ENCODE results near the gene ACTG1.

ACTG1 gene

DNA sequence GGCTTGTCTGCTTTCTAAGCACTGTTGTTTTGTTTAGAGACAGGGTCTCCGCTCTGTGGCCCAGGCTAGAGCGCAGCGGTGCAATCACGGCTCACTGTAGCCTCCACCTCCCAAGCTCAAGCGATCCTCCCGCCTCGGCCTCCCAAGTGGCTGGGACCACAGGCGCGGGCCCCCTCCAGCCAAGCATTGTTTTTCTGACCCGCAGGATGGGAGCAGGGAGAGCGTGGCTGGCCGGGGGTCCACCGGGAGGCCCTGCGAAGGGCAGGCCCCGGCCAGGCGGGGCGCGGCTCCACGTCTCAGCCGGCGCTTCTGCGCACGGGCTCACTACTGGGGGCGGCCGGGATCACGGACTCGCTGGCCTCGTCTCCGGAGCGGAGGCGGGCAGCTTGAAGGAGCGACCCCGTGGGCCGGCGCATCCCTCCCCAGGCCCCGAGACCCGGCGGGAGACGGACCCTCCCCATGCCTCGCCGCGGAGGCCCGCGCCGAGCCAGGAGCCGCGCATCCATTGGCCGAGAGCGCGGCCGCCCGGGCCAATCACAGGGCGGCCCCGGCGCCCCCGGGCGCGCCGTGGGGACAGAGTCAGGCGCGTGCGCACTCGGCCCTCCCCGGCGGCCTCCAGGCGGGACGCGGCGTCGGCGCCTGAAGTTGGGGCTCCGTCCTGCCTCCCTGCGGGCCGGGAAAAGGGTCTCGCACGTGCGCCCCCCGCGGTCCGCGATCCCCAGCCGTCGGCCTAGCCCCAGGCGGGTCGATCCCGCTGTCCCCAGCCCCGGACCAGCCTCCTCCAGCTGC, 24.9 kb downstream of the ACTG1 start:
- TF ChIP-seq CTCF (IDR thresholded peaks at IDR 0.05; ENCODE audit: borderline replicate concordance, insufficient read depth, low read depth, low read length): no peak
- peak overlapping the region; percentile 60 for H3K4me3 ChIP-seq (ENCODE audit: low read depth, low read length)

GRCh38 chr17:81487089-81487486, 25.5 kb downstream of the ACTG1 start:
- no peak overlapping the region for H3K4me3 ChIP-seq (ENCODE audit: low read depth, low read length)
- TF ChIP-seq CTCF (IDR thresholded peaks at IDR 0.05; ENCODE audit: borderline replicate concordance, insufficient read depth, low read depth, low read length): no peak

GRCh38 chr17:81486199-81486810, 26.3 kb downstream of the ACTG1 start:
- H3K4me3 ChIP-seq (ENCODE audit: low read depth, low read length): no peak overlapping the region
- no peak for TF ChIP-seq CTCF (IDR thresholded peaks at IDR 0.05; ENCODE audit: borderline replicate concordance, insufficient read depth, low read depth, low read length)

DNA sequence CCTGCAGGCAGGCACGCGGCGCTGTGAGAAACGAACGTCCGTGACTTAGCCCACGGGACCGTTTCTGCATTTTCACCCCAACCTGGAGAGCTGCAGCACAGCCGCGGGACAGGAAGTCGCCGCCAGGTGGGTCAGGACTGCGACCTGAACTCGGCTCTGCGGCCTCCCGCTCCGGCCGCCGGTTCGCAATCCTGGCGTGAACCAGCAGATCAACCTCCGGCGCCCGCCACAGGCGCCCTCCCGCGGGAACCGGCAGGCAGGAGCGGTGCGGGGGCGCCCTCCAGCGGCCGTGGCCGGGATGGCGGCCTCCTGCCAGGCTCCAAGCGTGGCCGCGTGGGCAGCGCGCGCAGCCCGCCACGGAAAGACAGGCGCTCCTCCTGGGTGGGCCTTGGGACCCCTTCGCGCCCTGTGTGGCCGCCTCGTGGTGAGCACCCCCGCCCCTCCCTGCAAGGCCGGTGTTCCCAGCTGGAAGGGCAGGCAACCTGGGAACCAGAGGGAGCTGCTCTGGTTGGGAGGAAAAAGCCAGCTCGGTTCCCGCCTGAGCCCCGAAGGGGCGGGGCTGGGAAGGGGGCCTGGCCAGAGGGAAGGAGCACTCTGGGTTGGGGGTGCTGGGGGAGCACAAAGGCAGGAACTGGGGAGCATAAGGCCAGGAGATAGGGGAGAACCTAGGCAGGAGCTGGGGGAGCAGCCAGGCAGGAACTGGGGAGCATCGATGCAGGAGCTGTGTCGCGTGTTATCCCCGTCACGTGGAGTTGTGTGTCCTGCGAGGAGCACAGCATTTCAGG, 28.2 kb downstream of the ACTG1 start:
- H3K4me3 ChIP-seq (ENCODE audit: low read depth, low read length): peak overlapping the region; percentile 37
- TF ChIP-seq CTCF (IDR thresholded peaks at IDR 0.05; ENCODE audit: borderline replicate concordance, insufficient read depth, low read depth, low read length): peak; percentile 99

DNA sequence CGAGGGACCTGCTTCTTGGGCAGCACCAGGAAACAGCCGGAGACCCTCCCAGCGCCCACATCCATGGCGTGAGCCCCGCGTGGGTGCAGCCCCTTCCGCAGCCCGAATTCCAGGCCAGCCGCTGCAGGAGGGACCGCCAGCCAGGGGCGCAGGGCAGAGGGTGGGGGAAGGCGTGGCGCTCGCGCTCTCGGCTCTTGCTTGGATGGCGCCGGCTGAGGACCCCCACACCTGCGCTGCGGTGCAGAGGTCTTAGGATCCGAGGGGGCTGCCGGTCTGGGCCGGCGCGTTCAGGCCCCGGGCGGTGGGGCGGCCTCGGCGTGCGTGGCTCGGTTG, 28.8 kb downstream of the ACTG1 start:
- TF ChIP-seq CTCF (IDR thresholded peaks at IDR 0.05; ENCODE audit: borderline replicate concordance, insufficient read depth, low read depth, low read length): no peak
- peak overlapping the region; percentile 26 for H3K4me3 ChIP-seq (ENCODE audit: low read depth, low read length)

- no peak overlapping the region for H3K4me3 ChIP-seq (ENCODE audit: low read depth, low read length)
- TF ChIP-seq CTCF (IDR thresholded peaks at IDR 0.05; ENCODE audit: borderline replicate concordance, insufficient read depth, low read depth, low read length): no peak
Observed at GRCh38 chr17:81483085-81483861, 29.3 kb downstream of the ACTG1 start.

All from GM12875 (cell line).